Fibroblast of lung (primary cell): Measurements from ENCODE around the gene SYNPR. TPM values are rescaled to one million over a fixed set of nuclear protein-coding genes. Genes with fewer than 3 reads are reported as not detected.

Source experiments
- DNase-seq, 2 donors: peaks; one replicate each; pipeline versions ENCODE4 v3.0.0 to v3.0.0-alpha.2; 2010; ENCODE audit warnings: low read depth in 2 of 2
- H2AFZ ChIP-seq: 2 replicates; pipeline ENCODE4 v1.5.1; 2012; ENCODE audit warnings: low read length, control low read depth, inconsistent platforms
- H3K27ac ChIP-seq: 2 replicates; pipeline ENCODE4 v1.5.1; 2011; ENCODE audit warnings: low read length, control low read depth; ENCODE audit not compliant: insufficient read depth
- H3K27me3 ChIP-seq: 2 replicates; pipeline ENCODE4 v1.5.1; 2011; ENCODE audit warnings: mild to moderate bottlenecking, low read length; ENCODE audit not compliant: control insufficient read depth, insufficient read depth
- H3K36me3 ChIP-seq: 2 replicates; pipeline ENCODE4 v1.5.1; 2011; ENCODE audit warnings: low read length; ENCODE audit not compliant: control insufficient read depth, insufficient read depth
- H3K4me1 ChIP-seq: 2 replicates; pipeline ENCODE4 v1.5.1; 2011; ENCODE audit warnings: low read length; ENCODE audit not compliant: control insufficient read depth, insufficient read depth; ENCODE audit errors: extremely low read depth
- H3K4me2 ChIP-seq: 2 replicates; pipeline ENCODE4 v1.5.1; 2011; ENCODE audit warnings: low read length, control low read depth; ENCODE audit not compliant: insufficient read depth; ENCODE audit errors: extremely low read depth
- H3K4me3 ChIP-seq, 4 experiments: fragments of 200-600 bp in 1 of 4; sonication (generic) in 1 of 4; replicated peaks in 1 of 4; 2 replicates each; pipeline ENCODE4 v1.5.1; 2011 to 2016; ENCODE audit warnings: low read length in 4 of 4, low read depth in 3 of 4, mild to moderate bottlenecking in 3 of 4, control low read depth in 2 of 4, inconsistent platforms in 1 of 4, mixed read lengths in 1 of 4; ENCODE audit not compliant: insufficient read depth in 1 of 4; ENCODE audit errors: control extremely low read depth in 1 of 4
- H3K79me2 ChIP-seq: 2 replicates; pipeline ENCODE4 v1.5.1; 2012; ENCODE audit warnings: mild to moderate bottlenecking, low read length, inconsistent platforms; ENCODE audit not compliant: control insufficient read depth, insufficient read depth
- H3K9ac ChIP-seq: 2 replicates; pipeline ENCODE4 v1.5.1; 2011; ENCODE audit warnings: mild to moderate bottlenecking, low read length, control low read depth; ENCODE audit not compliant: insufficient read depth
- H3K9me3 ChIP-seq: 2 replicates; pipeline ENCODE4 v1.5.1; 2012; ENCODE audit warnings: low read depth, low read length; ENCODE audit not compliant: control insufficient read depth, insufficient read depth
- H4K20me1 ChIP-seq: 2 replicates; pipeline ENCODE4 v1.5.1; 2011; ENCODE audit warnings: low read length; ENCODE audit not compliant: control insufficient read depth, insufficient read depth; ENCODE audit errors: extremely low read depth
- EZH2 ChIP-seq: IDR thresholded peaks from 2 replicates; pipeline ENCODE4 v1.5.1; 2012; ENCODE audit warnings: low read length, control low read depth, mild to moderate bottlenecking; ENCODE audit errors: missing control alignments
- polyA plus RNA-seq, 2 donors: library from polyadenylated mRNA; depleted of rRNA in 1 of 2; stranded (reverse) in 1 of 2; unstranded in 1 of 2; fragments of >200 nt; gene quantifications; 2 replicates each; pipeline ENCODE4 v1.2.1, GENCODE V29; 2011 to 2012; ENCODE audit warnings: missing spikeins in 1 of 2
- total RNA-seq: library from RNA; depleted of rRNA; stranded (reverse); fragments of >200 nt; gene quantifications from 2 replicates; pipeline ENCODE4 v1.2.1, GENCODE V29; 2014
- TF ChIP-seq, protein P1 (sequence below), 2 donors: IDR thresholded peaks in 1 of 2; conservative IDR thresholded peaks in 1 of 2; 1 replicate in 1 of 2; 2 replicates in 1 of 2; pipeline ENCODE4 v1.5.1; 2011 to 2012; ENCODE audit warnings: low read length in 2 of 2, control low read depth in 1 of 2, inconsistent platforms in 1 of 2, low read depth in 1 of 2, mild to moderate bottlenecking in 1 of 2

SYNPR gene
- total and polyA plus RNA-seq, 2 donors (not counting 1 experiment from before 2014, with no cell fraction given): not detected

DNA sequence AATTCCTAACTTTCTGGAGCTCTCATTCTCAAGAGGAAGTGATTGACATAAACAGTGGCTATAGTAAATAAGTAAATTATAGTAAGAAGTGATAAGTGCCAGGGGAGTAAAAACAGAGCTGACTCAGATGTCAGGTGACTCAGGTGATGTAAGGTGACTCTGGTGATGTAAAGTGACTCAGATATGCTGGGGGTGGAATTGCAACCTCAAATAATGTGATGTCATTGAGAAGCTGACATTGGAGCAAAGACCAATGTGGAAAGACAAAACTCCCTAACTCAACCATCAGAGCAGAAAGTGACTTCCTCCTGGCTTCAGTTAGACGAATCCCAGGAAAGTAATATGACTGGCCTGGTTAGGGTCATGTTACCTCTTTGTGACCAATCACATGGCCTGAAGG is 230.2 kb downstream of the SYNPR start:
- H4K20me1 ChIP-seq: no peaks in the 10 kb centered on the region
- H3K9me3 ChIP-seq: no peaks in the 10 kb centered on the region
- H3K27ac ChIP-seq: no peak overlapping the region
- no peak overlapping the region for H2AFZ ChIP-seq
- no peaks in the 10 kb centered on the region for H3K79me2 ChIP-seq
- DNase-seq: no peak
- no peaks in the 10 kb centered on the region for H3K4me1 ChIP-seq
- no peak overlapping the region for H3K4me2 ChIP-seq
- H3K36me3 ChIP-seq: no peaks in the 10 kb centered on the region
- TF ChIP-seq, protein P1, sequence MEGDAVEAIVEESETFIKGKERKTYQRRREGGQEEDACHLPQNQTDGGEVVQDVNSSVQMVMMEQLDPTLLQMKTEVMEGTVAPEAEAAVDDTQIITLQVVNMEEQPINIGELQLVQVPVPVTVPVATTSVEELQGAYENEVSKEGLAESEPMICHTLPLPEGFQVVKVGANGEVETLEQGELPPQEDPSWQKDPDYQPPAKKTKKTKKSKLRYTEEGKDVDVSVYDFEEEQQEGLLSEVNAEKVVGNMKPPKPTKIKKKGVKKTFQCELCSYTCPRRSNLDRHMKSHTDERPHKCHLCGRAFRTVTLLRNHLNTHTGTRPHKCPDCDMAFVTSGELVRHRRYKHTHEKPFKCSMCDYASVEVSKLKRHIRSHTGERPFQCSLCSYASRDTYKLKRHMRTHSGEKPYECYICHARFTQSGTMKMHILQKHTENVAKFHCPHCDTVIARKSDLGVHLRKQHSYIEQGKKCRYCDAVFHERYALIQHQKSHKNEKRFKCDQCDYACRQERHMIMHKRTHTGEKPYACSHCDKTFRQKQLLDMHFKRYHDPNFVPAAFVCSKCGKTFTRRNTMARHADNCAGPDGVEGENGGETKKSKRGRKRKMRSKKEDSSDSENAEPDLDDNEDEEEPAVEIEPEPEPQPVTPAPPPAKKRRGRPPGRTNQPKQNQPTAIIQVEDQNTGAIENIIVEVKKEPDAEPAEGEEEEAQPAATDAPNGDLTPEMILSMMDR (conservative IDR thresholded peaks at IDR 0.05 in 1 of 2, IDR thresholded peaks at IDR 0.05 in 1 of 2; ENCODE audit: low read depth in 1 of 2, low read length in 2 of 2): no peak
- TF ChIP-seq EZH2: no peak
- no peak overlapping the region for H3K4me3 ChIP-seq
- no peak overlapping the region for H3K9ac ChIP-seq
- no peaks in the 10 kb centered on the region for H3K27me3 ChIP-seq

DNA sequence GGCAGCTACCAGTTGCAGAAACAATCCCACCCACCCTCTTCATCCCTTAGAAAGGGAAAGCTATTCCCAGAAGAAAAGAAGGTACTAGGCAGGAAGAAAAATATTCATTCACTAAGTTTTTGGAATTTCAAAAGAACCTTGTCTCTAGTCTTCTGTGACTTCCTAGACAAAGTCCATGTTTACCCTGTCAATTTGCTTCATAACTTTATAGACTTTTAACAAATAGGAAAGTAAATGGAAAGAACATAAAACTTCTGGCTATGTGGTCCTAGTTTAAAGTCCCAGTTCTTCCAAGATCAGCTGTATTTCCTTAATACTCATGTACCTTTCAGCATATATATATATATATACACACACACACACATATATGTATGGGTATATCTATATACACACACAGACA is 230.7 kb downstream of the SYNPR start:
- DNase-seq: no peak
- no peaks in the 10 kb centered on the region for H3K27me3 ChIP-seq
- H4K20me1 ChIP-seq: no peaks in the 10 kb centered on the region
- H3K79me2 ChIP-seq: no peaks in the 10 kb centered on the region
- TF ChIP-seq, protein P1 (conservative IDR thresholded peaks at IDR 0.05 in 1 of 2, IDR thresholded peaks at IDR 0.05 in 1 of 2; ENCODE audit: low read depth in 1 of 2, low read length in 2 of 2): no peak
- no peak for TF ChIP-seq EZH2
- H3K27ac ChIP-seq: no peak overlapping the region
- no peak overlapping the region for H2AFZ ChIP-seq
- H3K4me3 ChIP-seq: no peak overlapping the region
- H3K36me3 ChIP-seq: no peaks in the 10 kb centered on the region
- no peaks in the 10 kb centered on the region for H3K4me1 ChIP-seq
- no peaks in the 10 kb centered on the region for H3K9me3 ChIP-seq
- no peak overlapping the region for H3K4me2 ChIP-seq
- H3K9ac ChIP-seq: no peak overlapping the region

DNA sequence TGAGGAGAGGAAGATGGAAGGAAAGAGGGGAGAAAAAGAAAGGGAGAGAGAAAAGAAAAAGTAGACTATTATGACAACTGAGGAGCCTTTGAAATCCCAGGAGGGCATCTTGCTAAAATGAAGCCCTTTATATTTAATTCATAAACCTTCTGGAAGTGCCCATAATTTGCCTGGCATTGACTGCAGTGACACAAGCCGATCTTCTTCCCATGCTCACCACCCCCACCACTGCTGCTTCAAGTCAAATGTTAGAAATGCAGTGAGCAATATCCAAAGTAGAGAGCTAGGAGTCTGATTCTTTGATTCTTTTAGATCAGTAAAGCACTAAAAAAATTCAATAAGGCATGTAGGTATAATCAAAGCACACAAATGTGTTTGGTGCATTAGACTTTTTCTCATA is 235.7 kb downstream of the SYNPR start:
- H3K9me3 ChIP-seq: no peaks in the 10 kb centered on the region
- H2AFZ ChIP-seq: no peak overlapping the region
- H3K79me2 ChIP-seq: no peaks in the 10 kb centered on the region
- H3K4me3 ChIP-seq: no peak overlapping the region
- H3K4me2 ChIP-seq: no peak overlapping the region
- DNase-seq: no peak
- no peaks in the 10 kb centered on the region for H3K4me1 ChIP-seq
- H3K27me3 ChIP-seq: no peaks in the 10 kb centered on the region
- H4K20me1 ChIP-seq: no peaks in the 10 kb centered on the region
- H3K36me3 ChIP-seq: no peaks in the 10 kb centered on the region
- no peak overlapping the region for H3K9ac ChIP-seq
- no peak for TF ChIP-seq EZH2
- TF ChIP-seq, protein P1 (conservative IDR thresholded peaks at IDR 0.05 in 1 of 2, IDR thresholded peaks at IDR 0.05 in 1 of 2; ENCODE audit: low read depth in 1 of 2, low read length in 2 of 2): no peak
- no peak overlapping the region for H3K27ac ChIP-seq
